Osteoblast (primary cell): Measurements from ENCODE around the gene PNPO. TPM values are rescaled to one million over a fixed set of nuclear protein-coding genes. Genes with fewer than 3 reads are reported as not detected.

Experiments used
- DNase-seq: peaks from one replicate; pipeline ENCODE4 v3.0.0; 2011; ENCODE audit warnings: low spot score, mixed read lengths; ENCODE audit not compliant: insufficient read length; ENCODE audit errors: missing footprints
- H2AFZ ChIP-seq: 2 replicates; pipeline ENCODE4 v1.6.0; 2011; ENCODE audit warnings: mild to moderate bottlenecking, low read length
- H3K27ac ChIP-seq: 2 replicates; pipeline ENCODE4 v1.5.1; 2011; ENCODE audit warnings: mild to moderate bottlenecking, low read depth, low read length, moderate library complexity
- H3K27me3 ChIP-seq: 2 replicates; pipeline ENCODE4 v1.6.0; 2012; ENCODE audit warnings: mild to moderate bottlenecking, control low read depth, inconsistent platforms, low read length, moderate library complexity; ENCODE audit not compliant: insufficient read depth
- H3K36me3 ChIP-seq: 2 replicates; pipeline ENCODE4 v1.5.1; 2011; ENCODE audit warnings: mild to moderate bottlenecking, low read length, control low read depth, moderate library complexity; ENCODE audit not compliant: insufficient read depth
- H3K4me1 ChIP-seq: 2 replicates; pipeline ENCODE4 v1.5.1; 2011; ENCODE audit warnings: mild to moderate bottlenecking, low read length, control low read depth, moderate library complexity; ENCODE audit not compliant: insufficient read depth
- H3K4me2 ChIP-seq: 2 replicates; pipeline ENCODE4 v1.6.0; 2011; ENCODE audit warnings: mild to moderate bottlenecking, low read length; ENCODE audit not compliant: insufficient read depth
- H3K4me3 ChIP-seq: fragments of 200-600 bp; sonication (generic); 3 replicates; pipeline ENCODE4 v1.5.1; 2012; ENCODE audit warnings: mild to moderate bottlenecking, low read length, inconsistent platforms; ENCODE audit not compliant: insufficient read depth
- H3K79me2 ChIP-seq: 2 replicates; pipeline ENCODE4 v1.6.0; 2012; ENCODE audit warnings: mild to moderate bottlenecking, low read length, control low read depth, inconsistent platforms; ENCODE audit not compliant: insufficient read depth
- H3K9me3 ChIP-seq: 2 replicates; pipeline ENCODE4 v1.5.1; 2011; ENCODE audit warnings: low read depth, low read length, control low read depth
- H4K20me1 ChIP-seq: 2 replicates; pipeline ENCODE4 v1.6.0; 2012; ENCODE audit warnings: mild to moderate bottlenecking, low read length, control low read depth; ENCODE audit not compliant: insufficient read depth
- CTCF ChIP-seq: IDR thresholded peaks from 2 replicates; pipeline ENCODE4 v1.5.1; 2011; ENCODE audit warnings: mild to moderate bottlenecking, low read depth, low read length, moderate library complexity; ENCODE audit errors: extremely low read depth
- total RNA-seq: library from RNA; depleted of rRNA; stranded (reverse); fragments of >200 nt; gene quantifications from 2 replicates; pipeline ENCODE4 v1.2.3, GENCODE V29; 2012

The PNPO gene
- total RNA-seq, 1 donor = 31.5 TPM

- TF ChIP-seq CTCF = no peak
- no peak overlapping the region for H2AFZ ChIP-seq
- H3K4me2 ChIP-seq = no peak overlapping the region
- H3K27ac ChIP-seq = no peak overlapping the region
- no peaks in the 10 kb centered on the region for H4K20me1 ChIP-seq
- H3K4me1 ChIP-seq = peaks cover 28% of the 10 kb centered on the region
- no peak for DNase-seq
- H3K79me2 ChIP-seq = peaks cover 17% of the 10 kb centered on the region
- H3K27me3 ChIP-seq = no peaks in the 10 kb centered on the region
- no peaks in the 10 kb centered on the region for H3K9me3 ChIP-seq
- no peaks in the 10 kb centered on the region for H3K36me3 ChIP-seq
- H3K4me3 ChIP-seq = no peak overlapping the region
Measured at GRCh38 chr17:47937941-47938340, 3.4 kb upstream of the PNPO start.

GRCh38 chr17:47942096-47942510 lies 732 bp downstream of the PNPO start:
- Histone ChIP-seq H2AFZ (peak overlapping the region; percentile 89), H3K9me3 (no peaks in the 10 kb centered on the region), H3K79me2 (peaks cover 18% of the 10 kb centered on the region), H3K4me2 (peak overlapping the region; percentile 96), H3K36me3 (peaks cover 11% of the 10 kb centered on the region), H4K20me1 (no peaks in the 10 kb centered on the region), H3K4me3 (peak overlapping the region; percentile 92), H3K27me3 (no peaks in the 10 kb centered on the region), H3K4me1 (peaks cover 38% of the 10 kb centered on the region), H3K27ac (peak overlapping the region; percentile 76)
- TF ChIP-seq CTCF = no peak
- DNase-seq = no peak

- Histone ChIP-seq H3K79me2 (peaks cover 18% of the 10 kb centered on the region), H2AFZ (no peak overlapping the region), H3K27me3 (no peaks in the 10 kb centered on the region), H3K4me2 (peak overlapping the region; percentile 96), H3K27ac (no peak overlapping the region), H4K20me1 (no peaks in the 10 kb centered on the region), H3K4me3 (peak overlapping the region; percentile 92), H3K4me1 (peaks cover 40% of the 10 kb centered on the region), H3K9me3 (no peaks in the 10 kb centered on the region), H3K36me3 (peaks cover 11% of the 10 kb centered on the region)
- DNase-seq = no peak
- TF ChIP-seq CTCF = no peak
Measured at GRCh38 chr17:47942568-47942967, 1.2 kb downstream of the PNPO start.

- Histone ChIP-seq H3K9me3 (no peaks in the 10 kb centered on the region), H3K79me2 (peaks cover 18% of the 10 kb centered on the region), H3K27me3 (no peaks in the 10 kb centered on the region), H4K20me1 (no peaks in the 10 kb centered on the region), H2AFZ (no peak overlapping the region), H3K36me3 (peaks cover 14% of the 10 kb centered on the region), H3K27ac (peak overlapping the region; percentile 64), H3K4me1 (peaks cover 56% of the 10 kb centered on the region), H3K4me3 (no peak overlapping the region), H3K4me2 (peak overlapping the region; percentile 5)
- DNase-seq = no peak
- TF ChIP-seq CTCF = no peak
Measured at GRCh38 chr17:47945080-47945479, 3.7 kb downstream of the PNPO start.
